GM04503 (cell line): Measurements from ENCODE around the gene PLRG1.

Experiments used
- DNase-seq: peaks from one replicate; pipeline ENCODE4 v3.0.0-alpha.2; 2012; ENCODE audit warnings: low read depth

The PLRG1 gene

GRCh38 chr4:154573190-154573870 is 23.1 kb upstream of the PLRG1 start:
- DNase-seq, result no peak

GRCh38 chr4:154569584-154569983 is 19.4 kb upstream of the PLRG1 start:
- no peak for DNase-seq

- DNase-seq, result no peak
These were observed 18.8 kb upstream of the PLRG1 start for GRCh38 chr4:154569028-154569427.

GRCh38 chr4:154566639-154567204 is 16.5 kb upstream of the PLRG1 start:
- no peak for DNase-seq

- DNase-seq, result no peak
These were observed 15.5 kb upstream of the PLRG1 start for GRCh38 chr4:154565704-154566103.

GRCh38 chr4:154564311-154564710 is 14.1 kb upstream of the PLRG1 start:
- no peak for DNase-seq

- no peak for DNase-seq
These were observed 12.6 kb upstream of the PLRG1 start, which contains the start of gene FGB for GRCh38 chr4:154562697-154563254. Gene FGB, plus strand, starts transcription at chr4:154563011. Its CDS starts 8 bp downstream, at chr4:154563019.

- DNase-seq, result no peak
These were observed 10.6 kb upstream of the PLRG1 start for GRCh38 chr4:154560824-154561231.

- no peak for DNase-seq
These were observed 10.2 kb upstream of the PLRG1 start for GRCh38 chr4:154560419-154560801.

GRCh38 chr4:154559494-154560418 is 9.6 kb upstream of the PLRG1 start:
- no peak for DNase-seq

- DNase-seq, result no peak
These were observed 8.9 kb upstream of the PLRG1 start for GRCh38 chr4:154559141-154559493.

GRCh38 chr4:154551872-154552686 is 1.9 kb upstream of the PLRG1 start:
- peak; percentile 20 for DNase-seq

GRCh38 chr4:154545689-154546088 is 4.5 kb downstream of the PLRG1 start:
- no peak for DNase-seq

GRCh38 chr4:154542271-154542879 is 7.8 kb downstream of the PLRG1 start:
- DNase-seq, result no peak

GRCh38 chr4:154534296-154534695 is 15.9 kb downstream of the PLRG1 start:
- no peak for DNase-seq

GRCh38 chr4:154529728-154530519 is 20.3 kb downstream of the PLRG1 start:
- no peak for DNase-seq

GRCh38 chr4:154528869-154529268 is 21.3 kb downstream of the PLRG1 start:
- no peak for DNase-seq

- DNase-seq, result no peak
These were observed 22.9 kb downstream of the PLRG1 start for GRCh38 chr4:154527308-154527707.

GRCh38 chr4:154526151-154526550 is 24.0 kb downstream of the PLRG1 start:
- no peak for DNase-seq

- no peak for DNase-seq
These were observed 28.6 kb downstream of the PLRG1 start for GRCh38 chr4:154521607-154522006.

GRCh38 chr4:154519214-154519613 is 31.0 kb downstream of the PLRG1 start:
- no peak for DNase-seq
